Tibial artery (tissue), 4 donors: ENCODE results near the gene S1PR2.

Source experiments
- DNase-seq, 2 donors: peaks; one replicate each; pipeline ENCODE4 v3.0.0-alpha.2; 2019
- H3K27ac ChIP-seq, 2 donors: fragments of 200-600 bp; sonication (generic) in 1 of 2; 1 replicate in 1 of 2; 2 replicates in 1 of 2; pipeline ENCODE4 v1.5.1; 2018 to 2019; ENCODE audit warnings: mild to moderate bottlenecking in 1 of 2
- H3K27me3 ChIP-seq, 2 donors: fragments of 200-600 bp; sonication (generic) in 1 of 2; one replicate each; pipeline versions ENCODE4 v1.5.1 to v1.6.0; 2016 to 2019
- H3K36me3 ChIP-seq, 3 donors: fragments of 200-600 bp; sonication (generic) in 2 of 3; one replicate each; pipeline ENCODE4 v1.5.1; 2016 to 2019; ENCODE audit warnings: mild to moderate bottlenecking in 2 of 3
- H3K4me1 ChIP-seq, 4 donors: fragments of 200-600 bp; sonication (generic) in 2 of 4; 1 replicate in 3 of 4; 2 replicates in 1 of 4; pipeline ENCODE4 v1.5.1; 2016 to 2019
- H3K4me3 ChIP-seq, 2 donors: fragments of 200-600 bp; sonication (generic) in 1 of 2; 1 replicate in 1 of 2; 2 replicates in 1 of 2; pipeline ENCODE4 v1.5.1; 2018 to 2019; ENCODE audit warnings: mild to moderate bottlenecking in 2 of 2
- H3K9me3 ChIP-seq, 3 donors: fragments of 200-600 bp; sonication (generic) in 1 of 3; one replicate each; pipeline ENCODE4 v1.5.1; 2016 to 2019
- CTCF ChIP-seq, 2 experiments: fragments of 200-600 bp in 1 of 2; fragments of 450-650 bp in 1 of 2; IDR thresholded peaks; one replicate each; pipeline ENCODE4 v1.5.1; 2017 to 2019; ENCODE audit warnings: antibody characterized with exemption in 2 of 2, mild to moderate bottlenecking in 1 of 2, moderate library complexity in 1 of 2
- intact Hi-C: fragments of 100-400 bp; cut with DNase I; formaldehyde crosslinking; loops from one replicate; pipeline ENCODE4 v1.15.0; 2023; ENCODE audit warnings: low total_unique reads

Gene S1PR2

DNA sequence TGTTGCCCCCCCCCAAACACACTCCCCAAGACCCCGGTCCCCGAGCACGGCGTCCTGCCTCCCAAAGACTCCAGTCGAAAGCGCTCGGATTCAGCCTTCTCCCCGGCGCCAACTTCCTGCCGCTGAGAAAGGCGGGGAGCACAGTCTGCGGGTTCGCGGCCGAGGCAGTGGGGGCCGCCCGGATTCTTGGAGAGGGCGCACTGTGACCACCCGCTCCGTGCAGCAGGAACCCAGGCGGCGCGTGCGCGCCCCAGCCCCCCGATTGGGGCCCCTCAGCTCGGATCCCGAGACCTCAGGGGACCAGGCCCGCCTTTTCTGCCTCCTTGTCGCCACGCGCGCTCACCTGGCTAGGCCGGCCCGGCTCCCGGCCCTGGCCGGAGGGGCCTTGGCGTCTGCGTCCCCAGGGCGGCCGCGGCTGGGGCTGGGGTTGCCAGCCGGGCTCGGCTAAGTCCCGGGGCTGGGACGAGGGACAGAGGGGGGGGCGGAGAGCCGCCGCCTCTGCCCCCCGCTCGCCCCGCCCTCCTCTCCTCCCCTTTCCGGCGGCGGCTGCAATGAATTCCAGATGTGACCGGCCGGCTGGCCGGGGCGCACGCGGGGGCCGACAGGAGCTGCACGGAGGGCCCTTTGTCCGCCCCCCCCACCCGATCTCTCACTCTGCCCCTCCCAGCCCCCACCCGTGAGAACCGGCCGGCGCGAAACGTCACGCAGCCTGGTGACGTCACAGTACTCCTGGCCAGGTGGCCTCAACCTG, at the start of gene S1PR2:
Gene S1PR2 (minus strand): TSS at position 471 of the 751 bp plus-strand sequence. CDS start 6,426 bp downstream, outside the sequence.
- H3K36me3 ChIP-seq, result no peaks in the 10 kb centered on the region
- no peaks in the 10 kb centered on the region for H3K27me3 ChIP-seq
- H3K4me3 ChIP-seq, result peak within 1 kb of the TSS; percentile 66 to 96
- intact Hi-C loops, result no loop called here
- peaks cover 0 to 36% (median 17%) of the 10 kb centered on the region in 4 donors for H3K4me1 ChIP-seq
- peak; percentile 74 to 83 for DNase-seq
- no peaks in the 10 kb centered on the region for H3K9me3 ChIP-seq
- H3K27ac ChIP-seq, result peak within 1 kb of the TSS; percentile 65 to 72
- TF ChIP-seq CTCF (IDR thresholded peaks at IDR 0.05), result no peak

- TF ChIP-seq CTCF (IDR thresholded peaks at IDR 0.05), result no peak
- no peak for DNase-seq
- intact Hi-C loops, result no loop called here
- Histone ChIP-seq H3K4me1 (no peaks in the 10 kb centered on the region), H3K36me3 (peaks cover 0 to 24% (median 15%) of the 10 kb centered on the region in 3 donors), H3K4me3 (no peak overlapping the region), H3K27me3 (peaks cover 0 to 21% of the 10 kb centered on the region in 2 donors), H3K27ac (no peak overlapping the region), H3K9me3 (no peaks in the 10 kb centered on the region)
Observed at GRCh38 chr19:10279737-10280442, 48.8 kb upstream of the S1PR2 start.

GRCh38 chr19:10278935-10279334, 47.8 kb upstream of the S1PR2 start:
- no peak for DNase-seq
- Histone ChIP-seq H3K4me1 (no peaks in the 10 kb centered on the region), H3K27me3 (peaks cover 0 to 12% of the 10 kb centered on the region in 2 donors), H3K4me3 (no peak overlapping the region), H3K27ac (no peak overlapping the region), H3K9me3 (no peaks in the 10 kb centered on the region), H3K36me3 (peaks cover 0 to 18% (median 10%) of the 10 kb centered on the region in 3 donors)
- intact Hi-C loops, result no loop called here
- no peak for TF ChIP-seq CTCF (IDR thresholded peaks at IDR 0.05)

DNA sequence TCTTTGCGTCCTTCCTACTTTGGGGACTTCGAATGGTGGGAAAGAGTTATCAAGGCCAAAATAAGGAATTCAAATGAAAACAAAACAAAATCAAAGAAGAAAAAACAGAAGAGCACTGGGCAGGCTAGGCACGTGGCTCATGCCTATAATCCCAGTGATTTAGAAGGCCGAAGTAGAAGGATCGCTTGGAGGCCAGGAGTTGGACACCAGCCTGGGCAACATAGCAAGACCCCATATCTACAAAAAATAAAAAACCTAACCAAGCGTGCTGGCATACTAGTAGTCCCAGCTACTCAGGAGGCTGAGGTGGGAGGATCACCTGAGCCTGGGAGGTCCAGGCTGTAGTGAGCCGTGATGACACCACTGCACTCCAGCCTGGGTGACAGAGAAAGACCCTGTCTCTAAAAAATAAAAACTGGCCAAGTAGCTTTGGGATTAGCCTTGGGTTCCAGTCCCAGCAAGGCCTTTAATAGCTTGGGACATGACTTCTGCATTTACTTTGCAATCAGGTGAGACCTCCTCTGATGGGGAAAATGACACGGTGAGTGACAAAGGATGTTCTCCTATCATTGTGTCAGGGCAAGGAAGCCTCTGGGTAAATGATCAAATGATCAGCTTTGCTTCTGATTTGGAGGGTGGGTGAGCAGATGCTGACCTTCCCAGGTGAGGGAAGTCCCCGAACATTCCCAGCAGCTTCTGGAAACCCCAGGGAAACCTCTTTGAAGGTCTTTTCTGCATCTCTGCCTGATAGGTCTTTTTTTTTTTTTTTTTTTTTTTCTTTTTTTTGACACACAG, 46.9 kb upstream of the S1PR2 start:
- Histone ChIP-seq H3K27ac (no peak overlapping the region), H3K9me3 (no peaks in the 10 kb centered on the region), H3K4me1 (no peaks in the 10 kb centered on the region), H3K4me3 (no peak overlapping the region), H3K36me3 (peaks cover 0 to 15% (median 6%) of the 10 kb centered on the region in 3 donors), H3K27me3 (peaks cover 0 to 8% of the 10 kb centered on the region in 2 donors)
- no peak for TF ChIP-seq CTCF (IDR thresholded peaks at IDR 0.05)
- DNase-seq, result no peak
- intact Hi-C loops, result no loop called here

DNA sequence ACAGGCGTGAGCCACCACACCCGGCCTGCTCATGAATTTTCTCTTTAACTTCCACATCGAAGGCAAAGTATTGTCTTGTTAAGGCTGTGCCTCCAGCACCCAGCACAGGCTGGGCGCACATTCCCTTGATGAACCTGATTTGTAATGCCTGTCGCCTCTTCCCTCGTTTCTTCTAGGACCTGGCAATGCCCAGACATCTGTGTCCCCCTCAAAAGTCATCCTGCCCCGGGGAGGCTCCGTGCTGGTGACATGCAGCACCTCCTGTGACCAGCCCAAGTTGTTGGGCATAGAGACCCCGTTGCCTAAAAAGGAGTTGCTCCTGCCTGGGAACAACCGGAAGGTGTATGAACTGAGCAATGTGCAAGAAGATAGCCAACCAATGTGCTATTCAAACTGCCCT, 43.5 kb upstream of the S1PR2 start:
- Histone ChIP-seq H3K4me1 (peaks cover 0 to 19% (median 17%) of the 10 kb centered on the region in 4 donors), H3K4me3 (no peak overlapping the region), H3K27ac (no peak overlapping the region), H3K9me3 (no peaks in the 10 kb centered on the region), H3K27me3 (peaks cover 0 to 32% of the 10 kb centered on the region in 2 donors), H3K36me3 (peaks cover 0 to 15% (median 6%) of the 10 kb centered on the region in 3 donors)
- DNase-seq, result no peak
- intact Hi-C loops, result no loop called here
- no peak for TF ChIP-seq CTCF (IDR thresholded peaks at IDR 0.05)
